CD14-positive monocyte (primary cell): ENCODE results near the gene KCNS1. TPM values are rescaled to one million over a fixed set of nuclear protein-coding genes. Genes with fewer than 3 reads are reported as not detected.
A peak's percentile ranks its signal among the peaks of the same experiment; 100 is the strongest.

Source experiments
- DNase-seq, 3 donors: peaks; one replicate each; pipeline ENCODE4 v3.0.0-alpha.2; 2011 to 2022
- H2AFZ ChIP-seq: 2 replicates; pipeline ENCODE4 v1.6.0; 2012; ENCODE audit warnings: mild to moderate bottlenecking, low read depth, low read length, inconsistent platforms; ENCODE audit not compliant: insufficient read depth, poor library complexity, severe bottlenecking
- H3K27ac ChIP-seq, 2 donors: 1 replicate in 1 of 2; 2 replicates in 1 of 2; pipeline ENCODE4 v1.5.1; 2012 to 2013; ENCODE audit warnings: low read length in 2 of 2, control low read depth in 1 of 2, inconsistent platforms in 1 of 2, low read depth in 1 of 2, mild to moderate bottlenecking in 1 of 2
- H3K27me3 ChIP-seq, 2 donors: one replicate each; pipeline versions ENCODE4 v1.6.0 to v1.6.1; 2011 to 2013; ENCODE audit warnings: low read length in 2 of 2; ENCODE audit not compliant: control insufficient read depth in 2 of 2, insufficient read depth in 2 of 2
- H3K36me3 ChIP-seq, 2 donors: replicated peaks in 1 of 2; 1 replicate in 1 of 2; 2 replicates in 1 of 2; pipeline versions ENCODE4 v1.5.1 to v1.6.1; 2012 to 2013; ENCODE audit warnings: low read length in 2 of 2, control low read depth in 1 of 2, inconsistent platforms in 1 of 2, mild to moderate bottlenecking in 1 of 2; ENCODE audit not compliant: insufficient read depth in 2 of 2, control insufficient read depth in 1 of 2
- H3K4me1 ChIP-seq, 2 donors: 1 replicate in 1 of 2; 2 replicates in 1 of 2; pipeline versions ENCODE4 v1.5.1 to v1.6.1; 2012 to 2013; ENCODE audit warnings: low read length in 2 of 2, control low read depth in 1 of 2, inconsistent platforms in 1 of 2, mild to moderate bottlenecking in 1 of 2, moderate library complexity in 1 of 2; ENCODE audit not compliant: insufficient read depth in 2 of 2, control insufficient read depth in 1 of 2
- H3K4me2 ChIP-seq: replicated peaks from 2 replicates; pipeline ENCODE3; 2012; ENCODE audit warnings: low read length, moderate library complexity, mild to moderate bottlenecking; ENCODE audit not compliant: poor library complexity, severe bottlenecking; ENCODE audit errors: extremely low read depth
- H3K4me3 ChIP-seq, 3 experiments: fragments of 200-600 bp in 1 of 3; sonication (generic) in 1 of 3; replicated peaks in 1 of 3; 1 replicate in 2 of 3; 2 replicates in 1 of 3; pipeline ENCODE4 v1.5.1; 2011 to 2013; ENCODE audit warnings: low read length in 3 of 3, mild to moderate bottlenecking in 3 of 3, control low read depth in 2 of 3, low read depth in 2 of 3, inconsistent platforms in 1 of 3, moderate library complexity in 1 of 3
- H3K79me2 ChIP-seq: 2 replicates; pipeline ENCODE4 v1.6.0; 2012; ENCODE audit warnings: mild to moderate bottlenecking, control low read depth, inconsistent platforms, low read length, moderate library complexity; ENCODE audit not compliant: insufficient read depth
- H3K9ac ChIP-seq: 2 replicates; pipeline ENCODE4 v1.6.0; 2017; ENCODE audit warnings: low read length, mild to moderate bottlenecking; ENCODE audit not compliant: insufficient read depth, poor library complexity, severe bottlenecking
- H3K9me3 ChIP-seq, 2 donors: replicated peaks in 1 of 2; 1 replicate in 1 of 2; 2 replicates in 1 of 2; pipeline versions ENCODE4 v1.5.1 to v1.6.1; 2012 to 2013; ENCODE audit warnings: low read length in 2 of 2, control low read depth in 1 of 2; ENCODE audit not compliant: control insufficient read depth in 1 of 2, insufficient read depth in 1 of 2
- H4K20me1 ChIP-seq: 2 replicates; pipeline ENCODE4 v1.6.0; 2012; ENCODE audit warnings: mild to moderate bottlenecking, low read length, control low read depth, moderate library complexity; ENCODE audit not compliant: insufficient read depth
- H3K27ac Mint-ChIP-seq, 7 donors: one replicate each; pipeline ENCODE4 v1.8.0; 2020; ENCODE audit warnings: mild to moderate bottlenecking in 7 of 7, mixed read lengths in 7 of 7, moderate library complexity in 6 of 7, inconsistent platforms in 2 of 7
- H3K27me3 Mint-ChIP-seq, 3 donors: one replicate each; pipeline ENCODE4 v1.8.0; 2021 to 2022; ENCODE audit warnings: low read depth in 3 of 3, mild to moderate bottlenecking in 3 of 3, mixed read lengths in 3 of 3, moderate library complexity in 3 of 3, inconsistent platforms in 1 of 3
- H3K36me3 Mint-ChIP-seq, 2 donors: one replicate each; pipeline ENCODE4 v1.8.0; 2020; ENCODE audit warnings: mixed read lengths in 2 of 2, inconsistent platforms in 1 of 2, mild to moderate bottlenecking in 1 of 2
- H3K4me1 Mint-ChIP-seq: one replicate; pipeline ENCODE4 v1.8.0; 2020; ENCODE audit warnings: mild to moderate bottlenecking, mixed read lengths
- H3K4me3 Mint-ChIP-seq, 2 donors: one replicate each; pipeline ENCODE4 v1.8.0; 2020; ENCODE audit warnings: mild to moderate bottlenecking in 2 of 2, mixed read lengths in 2 of 2, moderate library complexity in 1 of 2
- H3K9me3 Mint-ChIP-seq, 7 donors: one replicate each; pipeline ENCODE4 v1.8.0; 2020 to 2022; ENCODE audit warnings: mixed read lengths in 7 of 7, mild to moderate bottlenecking in 6 of 7, moderate library complexity in 6 of 7, inconsistent platforms in 2 of 7
- WGBS: methylation state at CpG from one replicate; pipeline ENCODE4 v1.1.5; 2013; ENCODE audit warnings: missing lambda C conversion rate; ENCODE audit not compliant: insufficient coverage; 5-methylcytosine and 5-hydroxymethylcytosine counted together
- intact Hi-C, 2 donors: fragments of 100-400 bp; cut with micrococcal nuclease; formaldehyde crosslinking; loops; one replicate each; pipeline versions ENCODE4 v1.15.0 to v1.15.1; 2023
- polyA plus RNA-seq, 3 donors: library from polyadenylated mRNA; depleted of rRNA in 1 of 3; unstranded in 2 of 3; stranded (reverse) in 1 of 3; fragments of 300-500 nt in 2 of 3; fragments of >200 nt in 1 of 3; fragmentation: Illumina TruSeq in 2 of 3; gene quantifications; 1 replicate in 2 of 3; 2 replicates in 1 of 3; pipeline ENCODE4 v1.2.3, GENCODE V29; 2012 to 2021
- TF ChIP-seq, protein P1 (sequence below): fragments of 200-600 bp; IDR thresholded peaks from one replicate; pipeline ENCODE4 v1.8.0; 2022; ENCODE audit warnings: antibody characterized with exemption, mild to moderate bottlenecking

KCNS1 gene
- polyA plus RNA-seq, 3 donors: 0.23 TPM; not detected in 2

DNA sequence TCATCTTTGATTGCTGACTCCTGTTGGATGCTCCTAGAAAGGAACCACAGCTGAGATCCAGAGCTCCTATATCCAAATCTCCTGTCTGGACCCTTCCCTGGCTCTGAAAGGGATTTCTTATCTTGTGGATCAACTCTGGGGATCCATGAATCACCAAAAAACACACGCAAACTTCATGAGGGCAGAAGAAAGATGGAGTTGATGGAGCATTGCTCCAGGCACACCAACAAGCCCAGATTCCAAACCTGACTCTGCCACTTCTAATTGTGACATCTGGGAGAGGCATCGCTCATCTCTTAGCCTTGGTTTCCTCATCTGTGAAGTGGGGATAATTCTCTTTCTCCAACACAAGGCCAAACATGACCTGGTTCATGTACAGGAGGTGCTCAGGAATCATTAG is 6.7 kb downstream of the KCNS1 start:
- Histone ChIP-seq H3K27ac (no peak overlapping the region), H3K36me3 (peaks cover 0 to 22% of the 10 kb centered on the region in 2 donors), H3K4me3 (no peak overlapping the region), H3K4me2 (no peak overlapping the region), H2AFZ (no peak overlapping the region), H3K79me2 (no peaks in the 10 kb centered on the region), H4K20me1 (peaks cover 4% of the 10 kb centered on the region), H3K9me3 (peaks cover 0 to 16% of the 10 kb centered on the region in 2 donors), H3K9ac (no peak overlapping the region), H3K4me1 (peaks cover 3 to 12% of the 10 kb centered on the region in 2 donors), H3K27me3 (peaks cover 25 to 29% of the 10 kb centered on the region in 2 donors)
- H3K4me3 Mint-ChIP-seq: no peak overlapping the region
- peaks cover 0 to 9% (median 4%) of the 10 kb centered on the region in 7 donors for H3K9me3 Mint-ChIP-seq
- WGBS: no CpG with 5 or more reads among the region's 2 CpGs
- TF ChIP-seq, protein P1, sequence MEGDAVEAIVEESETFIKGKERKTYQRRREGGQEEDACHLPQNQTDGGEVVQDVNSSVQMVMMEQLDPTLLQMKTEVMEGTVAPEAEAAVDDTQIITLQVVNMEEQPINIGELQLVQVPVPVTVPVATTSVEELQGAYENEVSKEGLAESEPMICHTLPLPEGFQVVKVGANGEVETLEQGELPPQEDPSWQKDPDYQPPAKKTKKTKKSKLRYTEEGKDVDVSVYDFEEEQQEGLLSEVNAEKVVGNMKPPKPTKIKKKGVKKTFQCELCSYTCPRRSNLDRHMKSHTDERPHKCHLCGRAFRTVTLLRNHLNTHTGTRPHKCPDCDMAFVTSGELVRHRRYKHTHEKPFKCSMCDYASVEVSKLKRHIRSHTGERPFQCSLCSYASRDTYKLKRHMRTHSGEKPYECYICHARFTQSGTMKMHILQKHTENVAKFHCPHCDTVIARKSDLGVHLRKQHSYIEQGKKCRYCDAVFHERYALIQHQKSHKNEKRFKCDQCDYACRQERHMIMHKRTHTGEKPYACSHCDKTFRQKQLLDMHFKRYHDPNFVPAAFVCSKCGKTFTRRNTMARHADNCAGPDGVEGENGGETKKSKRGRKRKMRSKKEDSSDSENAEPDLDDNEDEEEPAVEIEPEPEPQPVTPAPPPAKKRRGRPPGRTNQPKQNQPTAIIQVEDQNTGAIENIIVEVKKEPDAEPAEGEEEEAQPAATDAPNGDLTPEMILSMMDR: no peak
- H3K4me1 Mint-ChIP-seq: peaks cover 12% of the 10 kb centered on the region
- H3K36me3 Mint-ChIP-seq: peaks cover 16 to 21% of the 10 kb centered on the region in 2 donors
- intact Hi-C loops: loop anchor here (2.0 to 10.0 kb wide), 2 partner anchors 49 kb away; no protein-coding TSS in a partner anchor
- H3K27ac Mint-ChIP-seq: peak overlapping the region in 2 of 7 donors; percentile 18 to 32
- DNase-seq: no peak
- peaks cover 22 to 29% (median 24%) of the 10 kb centered on the region in 3 donors for H3K27me3 Mint-ChIP-seq

DNA sequence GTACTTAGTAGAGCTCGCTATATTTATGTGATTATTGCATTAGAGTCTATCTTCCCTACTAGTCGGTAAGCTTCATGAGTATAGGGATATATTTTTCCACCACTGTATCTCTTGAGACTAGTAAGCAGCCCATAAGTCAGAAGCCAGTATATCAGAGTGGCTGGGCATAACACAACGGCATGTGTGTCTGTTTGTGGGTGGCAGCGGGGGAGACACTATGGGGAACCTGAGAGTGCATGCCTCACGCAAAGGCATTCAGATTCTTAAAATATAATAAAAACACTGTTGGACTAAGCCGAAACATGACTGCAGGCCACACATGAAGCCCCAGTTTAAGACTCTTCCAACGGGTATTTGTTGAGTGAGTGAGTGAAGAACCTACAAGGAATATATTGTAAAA is 8.0 kb downstream of the KCNS1 start:
- peaks cover 21 to 29% of the 10 kb centered on the region in 2 donors for H3K36me3 Mint-ChIP-seq
- WGBS: no CpG with 5 or more reads among the region's 7 CpGs
- Histone ChIP-seq H3K9me3 (peaks cover 0 to 6% of the 10 kb centered on the region in 2 donors), H3K4me1 (peaks cover 0 to 4% of the 10 kb centered on the region in 2 donors), H3K79me2 (no peaks in the 10 kb centered on the region), H3K36me3 (peaks cover 0 to 33% of the 10 kb centered on the region in 2 donors), H2AFZ (no peak overlapping the region), H4K20me1 (peaks cover 4% of the 10 kb centered on the region), H3K4me3 (no peak overlapping the region), H3K27me3 (peaks cover 15 to 18% of the 10 kb centered on the region in 2 donors), H3K9ac (no peak overlapping the region), H3K4me2 (no peak overlapping the region), H3K27ac (no peak overlapping the region)
- TF ChIP-seq, protein P1: no peak
- peaks cover 0 to 5% (median 0%) of the 10 kb centered on the region in 7 donors for H3K9me3 Mint-ChIP-seq
- peaks cover 13 to 18% (median 13%) of the 10 kb centered on the region in 3 donors for H3K27me3 Mint-ChIP-seq
- no peak overlapping the region for H3K27ac Mint-ChIP-seq
- peaks cover 5% of the 10 kb centered on the region for H3K4me1 Mint-ChIP-seq
- no peak overlapping the region for H3K4me3 Mint-ChIP-seq
- intact Hi-C loops: loop anchor here in 1 of 2 donors (10.0 kb wide), 1 partner anchor 48 kb away; no protein-coding TSS in a partner anchor
- no peak for DNase-seq
